Eye (tissue), 1 donor: Measurements from ENCODE around the gene HSPB6.
"Not testable (repeated sequence)": the region's sequence is repeated elsewhere in the genome, so short reads cannot be mapped to it uniquely, and the experiment has no call there.

Experiments used
- DNase-seq: peaks from one replicate; pipeline ENCODE4 v3.0.0-alpha.2; 2015

The HSPB6 gene

DNA sequence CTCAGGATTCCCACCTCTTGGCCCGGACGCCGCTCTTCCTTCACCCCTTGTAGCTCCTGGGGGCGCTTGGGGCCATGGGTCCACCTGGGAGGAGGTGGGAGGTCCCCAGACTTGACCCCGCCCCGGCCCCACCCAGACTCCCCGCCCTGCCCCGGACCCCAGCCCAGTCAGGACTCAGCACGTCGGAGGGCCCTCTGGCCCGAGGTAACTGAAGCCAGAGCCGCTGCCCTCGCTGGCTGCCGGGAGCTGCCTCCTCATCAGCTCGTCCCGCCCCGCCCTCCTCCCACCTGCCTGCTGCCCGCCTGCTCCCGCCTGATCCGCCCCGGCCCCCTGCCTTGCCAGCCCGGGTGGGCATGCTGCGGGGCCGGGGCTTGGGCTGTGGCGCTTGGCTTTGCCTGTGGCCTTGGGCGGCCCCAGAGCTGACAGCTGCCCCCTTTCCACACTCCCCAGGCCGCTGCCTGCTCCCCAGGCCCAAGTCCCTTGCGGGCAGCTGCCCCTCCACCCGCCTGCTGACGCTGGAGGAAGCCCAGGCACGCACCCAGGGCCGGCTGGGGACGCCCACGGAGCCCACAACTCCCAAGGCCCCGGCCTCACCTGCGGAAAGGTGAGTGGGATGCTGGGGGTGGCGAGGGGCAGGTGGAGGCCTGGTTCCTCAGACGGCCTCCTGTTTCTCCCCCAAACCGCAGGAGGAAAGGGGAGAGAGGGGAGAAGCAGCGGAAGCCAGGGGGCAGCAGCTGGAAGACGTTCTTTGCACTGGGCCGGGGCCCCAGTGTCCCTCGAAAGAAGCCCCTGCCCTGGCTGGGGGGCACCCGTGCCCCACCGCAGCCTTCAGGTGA is 27.9 kb upstream of the HSPB6 start:
- DNase-seq: no peak

DNA sequence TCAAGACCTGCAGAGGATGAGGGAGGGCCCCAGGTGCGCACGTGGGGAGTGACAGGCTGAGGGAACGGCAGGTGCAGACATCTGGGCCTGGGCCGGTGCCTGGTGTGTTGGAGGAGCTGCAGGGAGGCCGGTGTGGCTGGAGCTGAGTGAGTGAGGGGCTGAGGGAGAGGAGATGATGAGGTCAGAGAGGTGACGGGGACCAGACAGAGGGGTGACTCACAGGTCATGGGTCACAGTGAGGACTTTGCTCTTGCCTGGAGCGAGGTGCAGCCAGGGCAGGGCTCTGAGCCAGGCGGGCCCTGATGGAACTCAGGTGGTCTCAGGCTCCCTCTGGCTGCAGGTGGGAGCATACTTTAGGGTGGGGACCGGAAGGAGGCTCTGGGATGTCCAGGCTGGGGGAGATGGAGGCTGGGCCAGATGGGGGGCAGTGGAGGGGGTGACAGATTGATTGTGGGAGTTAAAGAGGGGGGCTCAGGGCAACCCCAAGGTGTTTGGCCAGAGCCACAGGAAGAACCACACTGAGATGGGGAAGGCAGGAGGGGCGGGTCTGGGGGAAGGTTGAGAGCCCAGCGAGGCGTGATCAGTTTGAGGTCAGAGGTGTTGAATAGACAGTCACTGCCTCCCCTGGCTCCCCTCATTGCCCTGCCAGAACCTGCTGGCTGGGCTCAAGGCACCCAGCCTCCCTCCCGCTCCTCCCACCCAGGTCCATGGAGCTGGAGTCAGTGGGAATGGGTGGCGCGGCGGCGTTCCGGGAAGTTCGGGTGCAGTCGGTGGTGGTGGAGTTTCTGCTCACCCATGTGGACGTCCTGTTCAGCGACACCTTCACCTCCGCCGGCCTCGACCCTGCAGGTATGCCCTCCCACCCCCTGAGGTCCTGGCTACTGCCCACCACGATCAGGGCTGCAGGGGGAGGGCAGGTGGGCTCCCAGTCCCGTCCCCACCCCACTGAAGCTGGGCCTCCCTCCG is 26.9 kb upstream of the HSPB6 start:
- DNase-seq: no peak

DNA sequence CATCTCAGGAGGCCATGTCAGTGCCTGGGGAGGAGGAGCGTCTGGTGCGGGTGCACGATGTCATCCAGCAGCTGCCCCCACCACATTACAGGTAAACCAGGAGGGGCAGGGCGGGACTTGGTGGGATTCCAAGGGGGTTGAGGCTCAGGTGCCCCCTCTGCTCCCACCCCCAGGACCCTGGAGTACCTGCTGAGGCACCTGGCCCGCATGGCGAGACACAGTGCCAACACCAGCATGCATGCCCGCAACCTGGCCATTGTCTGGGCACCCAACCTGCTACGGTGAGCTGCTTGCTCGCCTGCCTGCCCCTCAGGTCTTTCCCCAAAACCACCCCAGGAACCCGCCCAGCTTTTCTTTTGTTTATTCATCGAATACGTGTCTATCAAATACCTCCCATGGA is 25.8 kb upstream of the HSPB6 start:
- DNase-seq: no peak

DNA sequence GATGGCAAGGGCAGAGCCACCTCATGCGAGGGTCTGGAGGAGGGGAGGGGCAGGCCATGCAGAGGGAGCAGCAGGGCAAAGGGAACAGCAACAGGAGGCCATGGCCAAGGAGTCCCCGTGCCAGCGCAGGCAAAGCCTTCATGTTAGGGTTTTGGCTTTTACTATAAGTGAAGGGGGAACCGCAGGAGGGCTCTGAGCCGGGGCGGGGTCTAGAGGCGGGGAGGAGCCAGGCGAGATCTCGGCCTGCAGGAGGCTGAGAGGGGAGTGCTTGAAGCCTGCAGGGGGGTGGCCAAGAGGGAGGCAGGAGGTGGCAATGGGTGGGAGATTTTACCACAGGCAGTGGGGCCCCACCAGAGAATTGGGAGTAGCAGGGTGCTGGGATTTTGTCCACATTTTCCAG is 24.8 kb upstream of the HSPB6 start:
- DNase-seq: no peak

DNA sequence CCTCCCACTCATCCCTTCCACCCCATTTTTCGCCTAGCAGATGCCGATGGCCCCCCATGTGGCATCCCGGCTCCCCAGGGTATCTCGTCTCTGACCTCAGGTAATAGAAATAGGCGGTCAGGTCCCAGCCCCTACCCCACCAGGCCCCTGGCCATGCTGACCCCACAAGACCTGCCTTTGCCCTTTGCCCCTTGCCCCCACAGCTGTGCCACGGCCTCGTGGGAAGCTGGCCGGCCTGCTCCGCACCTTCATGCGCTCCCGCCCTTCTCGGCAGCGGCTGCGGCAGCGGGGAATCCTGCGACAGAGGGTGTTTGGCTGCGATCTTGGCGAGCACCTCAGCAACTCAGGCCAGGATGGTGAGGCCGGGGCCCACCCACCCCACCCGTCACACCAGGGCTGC is 23.9 kb upstream of the HSPB6 start:
- no peak for DNase-seq

DNA sequence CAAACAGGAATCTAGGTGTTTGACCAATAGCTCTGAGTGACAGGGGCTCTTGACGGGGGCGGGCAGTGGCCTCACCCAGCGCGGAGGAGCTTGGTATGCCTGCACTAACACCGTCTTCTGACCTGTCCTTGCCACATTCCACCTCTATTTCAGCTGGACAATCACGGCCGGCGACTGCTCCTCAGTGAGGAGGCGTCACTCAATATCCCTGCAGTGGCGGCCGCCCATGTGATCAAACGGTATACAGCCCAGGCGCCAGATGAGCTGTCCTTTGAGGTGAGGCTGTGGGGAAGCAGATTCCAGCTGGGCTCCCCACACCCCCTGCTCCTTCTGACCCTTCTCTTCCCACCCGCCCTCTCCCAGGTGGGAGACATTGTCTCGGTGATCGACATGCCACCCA is 23.2 kb upstream of the HSPB6 start:
- DNase-seq: no peak

DNA sequence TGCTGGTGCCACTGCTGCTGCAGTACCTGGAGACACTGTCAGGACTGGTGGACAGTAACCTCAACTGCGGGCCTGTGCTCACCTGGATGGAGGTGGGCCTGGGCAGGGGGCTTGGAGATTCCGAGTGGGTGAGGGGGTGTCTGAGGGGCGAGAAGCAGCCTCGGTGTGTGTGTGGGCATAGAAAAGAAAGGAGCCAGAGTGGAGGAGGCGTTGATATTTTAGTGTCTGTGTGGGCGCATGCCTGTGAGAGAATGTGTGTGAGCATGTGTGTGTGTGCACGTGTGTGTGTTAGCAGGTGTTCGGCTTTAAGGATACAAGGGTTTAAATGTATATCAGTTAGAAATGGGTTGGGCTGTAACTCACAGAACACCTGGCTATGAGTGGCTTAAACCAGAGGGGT is 22.2 kb upstream of the HSPB6 start:
- DNase-seq: no peak

DNA sequence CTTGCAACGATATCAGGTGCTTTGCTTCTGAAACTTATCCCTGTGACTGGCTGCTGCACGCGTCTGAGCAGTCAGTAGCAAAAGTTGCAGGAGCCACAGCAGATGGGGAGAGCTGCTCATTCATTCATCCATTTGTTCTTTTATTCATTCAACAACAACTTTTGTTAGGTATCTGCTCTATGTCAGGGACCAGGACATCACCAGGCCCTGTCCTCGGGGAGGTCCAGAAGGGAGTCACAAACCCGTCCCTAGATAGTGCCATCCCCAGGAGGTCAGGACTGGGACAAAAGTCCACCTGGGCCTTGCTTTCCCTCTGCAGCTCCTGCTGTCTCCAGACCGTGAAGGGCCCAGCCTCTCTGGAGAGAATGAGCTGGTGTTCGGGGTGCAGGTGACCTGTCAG is 21.1 kb upstream of the HSPB6 start:
- no peak for DNase-seq

DNA sequence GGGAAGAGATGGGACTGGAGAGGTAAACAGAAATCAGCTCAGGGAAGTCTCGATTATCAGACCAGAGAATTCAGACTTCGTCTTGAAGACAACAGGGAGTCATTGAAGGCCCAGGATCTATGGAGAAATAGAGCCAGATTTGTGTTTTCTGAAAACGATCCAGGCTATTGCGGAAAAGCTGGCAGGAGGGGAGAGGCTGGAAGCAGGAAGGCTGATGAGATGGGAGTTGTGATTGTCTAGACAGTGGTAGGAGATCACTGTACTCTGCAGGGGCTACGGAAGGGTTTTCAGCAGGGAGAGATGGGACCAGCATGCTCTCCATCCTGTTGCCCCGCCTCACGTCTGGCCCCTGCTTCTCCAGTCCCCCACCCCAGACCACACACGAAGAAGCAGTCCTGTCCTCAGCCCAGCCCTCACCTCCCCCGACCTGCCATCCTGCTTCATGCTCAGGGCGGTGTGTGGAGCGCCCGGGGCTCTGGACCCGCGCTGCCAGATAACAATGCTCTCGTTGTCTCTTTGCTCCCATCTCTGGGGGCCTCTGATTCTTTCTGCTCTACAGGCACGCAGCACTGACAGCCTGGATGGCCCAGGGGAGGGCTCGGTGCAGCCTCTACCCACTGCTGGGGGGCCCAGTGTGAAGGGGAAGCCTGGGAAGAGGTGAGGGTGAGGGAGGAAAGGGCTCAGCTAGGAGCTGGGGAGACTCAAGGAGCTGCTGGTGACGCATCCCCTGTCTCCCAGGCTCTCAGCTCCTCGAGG is 20.4 kb upstream of the HSPB6 start:
- DNase-seq: peak; percentile 85

DNA sequence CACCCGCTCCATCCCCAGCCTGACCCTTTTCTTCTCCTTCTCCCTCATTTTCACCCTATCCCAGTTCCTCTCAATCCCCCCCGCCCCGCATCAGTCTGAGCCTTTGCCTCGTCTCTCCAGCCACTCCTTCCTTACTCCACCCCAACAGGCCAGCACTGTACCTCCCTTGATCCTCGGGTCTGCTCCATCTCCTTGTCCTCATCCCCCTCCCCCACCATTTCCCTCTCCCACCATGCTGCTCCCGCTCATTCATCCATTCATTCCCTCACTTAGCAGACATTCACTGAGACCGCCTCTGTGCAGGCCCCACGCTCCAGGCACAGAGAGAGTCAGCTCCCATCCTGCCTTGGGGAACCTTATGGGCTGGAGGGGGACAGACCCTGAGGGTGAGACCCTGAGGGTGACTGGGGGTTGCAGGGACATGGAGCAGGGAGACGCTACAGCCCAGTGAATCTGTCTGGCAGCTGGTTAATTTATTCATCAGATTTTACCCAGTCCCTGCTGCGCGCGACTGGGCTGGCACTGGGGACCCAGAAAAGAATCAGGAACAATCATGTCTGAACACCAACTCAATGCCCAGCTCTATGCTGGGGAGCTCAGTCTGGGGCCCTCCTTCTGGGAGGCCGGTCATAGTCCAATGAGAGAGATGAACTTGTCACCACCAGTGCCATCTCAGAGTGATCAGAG is 19.4 kb upstream of the HSPB6 start:
- DNase-seq: peak; percentile 72

DNA sequence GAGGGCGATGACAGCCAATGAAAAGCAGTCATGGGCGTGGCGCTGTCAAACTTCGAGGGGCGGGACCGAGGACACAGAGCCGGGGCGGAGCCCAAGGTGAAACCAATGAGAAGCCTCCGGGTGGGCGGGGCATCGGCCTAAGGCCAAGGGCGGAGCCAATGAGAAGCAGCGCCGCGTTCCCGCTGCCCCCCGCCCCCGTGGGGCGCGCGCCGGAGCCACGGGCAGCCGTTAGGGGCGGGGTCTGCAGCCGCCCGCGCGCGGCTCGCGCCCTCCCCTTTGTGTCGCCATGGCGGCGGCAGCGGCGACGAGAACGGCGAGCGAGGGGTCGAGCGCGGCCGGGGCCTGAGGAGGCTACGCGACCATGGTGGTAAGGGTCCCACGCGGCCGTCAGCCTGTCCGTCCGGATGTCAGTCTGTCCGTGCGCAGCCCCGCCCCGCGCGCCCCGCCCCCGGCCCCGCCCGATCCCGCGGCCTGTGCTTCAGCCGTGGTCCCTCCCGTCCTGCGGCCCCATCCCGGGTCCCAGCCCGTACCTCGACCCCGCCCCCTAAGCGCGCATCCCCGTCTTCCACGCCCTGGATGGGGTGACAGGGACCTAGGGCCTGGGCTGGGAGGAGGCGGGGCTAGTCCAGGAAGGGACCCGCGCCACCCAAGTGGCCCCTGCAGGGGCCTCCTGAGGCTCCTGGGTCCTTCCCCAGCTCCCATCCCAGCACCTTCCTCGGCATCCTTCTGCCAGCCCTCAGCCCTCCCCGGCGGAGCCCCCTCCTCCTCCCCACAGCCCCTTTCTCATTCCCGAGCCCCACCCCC is 18.7 kb upstream of the HSPB6 start, which contains the start of gene ARHGAP33:
TSS of gene ARHGAP33 (plus strand) at position 267 of the 804 bp plus-strand sequence. CDS start at position 362, 95 bp downstream.
- peak; percentile 100 for DNase-seq

DNA sequence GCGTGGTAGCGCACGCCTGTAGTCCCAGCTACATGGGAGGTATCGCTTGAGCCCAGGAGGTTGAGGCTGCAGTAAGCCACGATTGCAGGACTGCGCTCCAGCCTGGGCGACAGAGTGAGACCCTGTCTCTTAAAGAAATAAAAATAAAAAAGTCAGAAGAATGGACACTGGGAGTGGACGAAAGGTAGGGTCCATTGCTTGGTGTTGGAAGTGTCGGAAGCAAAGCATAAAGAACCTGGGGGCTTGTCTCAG is 18.1 kb upstream of the HSPB6 start:
- DNase-seq: no peak

DNA sequence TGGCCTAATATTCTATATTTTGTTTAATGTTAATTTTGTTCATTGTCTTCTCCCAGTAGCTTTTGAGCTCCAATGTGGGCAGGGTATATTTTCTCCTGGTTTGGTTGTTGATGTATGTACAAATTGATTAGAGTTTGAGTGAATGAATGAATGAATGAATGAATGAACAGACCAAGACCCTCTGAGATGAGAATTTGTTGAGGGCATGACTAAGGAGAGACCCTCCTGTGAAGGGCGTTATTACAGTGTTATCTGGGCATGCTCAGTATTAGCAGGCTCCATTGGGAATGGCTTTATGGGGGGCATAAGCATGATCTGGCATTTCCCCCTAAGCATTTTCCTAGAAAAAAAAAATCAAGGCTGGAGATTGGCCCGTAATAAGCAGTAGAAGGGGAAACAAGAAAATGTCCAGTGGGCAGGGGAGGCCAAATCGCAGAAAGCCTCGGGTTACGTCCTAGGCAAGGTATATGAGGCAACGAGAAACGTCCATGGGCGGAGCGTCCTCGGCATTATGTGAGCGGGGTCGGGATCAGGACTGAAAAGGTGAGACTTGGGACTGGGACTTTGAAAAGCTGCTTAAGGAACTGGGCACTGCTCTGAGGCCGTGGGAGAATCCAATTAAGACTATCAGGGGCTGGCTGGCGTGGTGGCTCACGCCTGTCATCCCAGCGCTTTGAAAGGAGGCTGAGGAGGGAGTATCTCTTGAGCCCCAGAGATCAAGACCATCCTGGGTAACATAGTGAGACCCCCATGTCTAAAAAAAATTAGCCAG is 17.6 kb upstream of the HSPB6 start:
- DNase-seq: no peak

DNA sequence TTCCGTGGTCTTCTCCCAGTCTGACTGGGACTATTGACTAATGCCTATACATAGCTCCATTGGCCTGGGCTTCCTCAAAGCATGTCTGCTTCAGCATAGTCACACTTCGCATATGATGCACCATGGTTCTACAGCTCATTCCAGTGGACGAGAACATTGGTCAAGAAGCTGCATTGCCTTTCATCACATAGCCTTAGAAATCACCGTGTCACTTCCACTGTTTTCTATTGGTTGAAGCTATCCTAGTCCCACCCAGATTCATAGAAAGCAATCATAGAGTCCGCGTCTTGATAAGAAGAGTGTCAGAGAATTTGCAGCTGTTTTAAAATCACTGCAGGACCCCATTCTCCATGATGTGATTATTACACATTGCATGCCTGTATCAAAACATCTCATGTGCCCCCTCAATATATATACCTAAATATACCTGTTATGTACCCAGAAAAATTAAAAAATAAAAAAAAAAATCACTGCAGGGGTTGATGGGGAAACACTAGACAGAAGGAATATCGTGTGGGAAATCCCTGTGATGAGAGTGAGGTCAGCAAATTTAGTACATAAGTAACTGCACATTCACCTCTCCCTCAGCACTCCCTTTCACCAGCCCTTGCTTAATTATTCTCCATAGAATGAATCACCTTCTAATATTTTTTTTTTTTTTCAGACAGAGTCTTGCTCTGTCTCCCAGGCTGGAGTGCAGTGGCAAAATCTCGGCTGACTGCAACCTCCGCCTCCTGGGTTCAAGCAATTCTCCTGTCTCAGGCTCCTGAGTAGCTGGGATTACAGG is 16.4 kb upstream of the HSPB6 start:
- no peak for DNase-seq

DNA sequence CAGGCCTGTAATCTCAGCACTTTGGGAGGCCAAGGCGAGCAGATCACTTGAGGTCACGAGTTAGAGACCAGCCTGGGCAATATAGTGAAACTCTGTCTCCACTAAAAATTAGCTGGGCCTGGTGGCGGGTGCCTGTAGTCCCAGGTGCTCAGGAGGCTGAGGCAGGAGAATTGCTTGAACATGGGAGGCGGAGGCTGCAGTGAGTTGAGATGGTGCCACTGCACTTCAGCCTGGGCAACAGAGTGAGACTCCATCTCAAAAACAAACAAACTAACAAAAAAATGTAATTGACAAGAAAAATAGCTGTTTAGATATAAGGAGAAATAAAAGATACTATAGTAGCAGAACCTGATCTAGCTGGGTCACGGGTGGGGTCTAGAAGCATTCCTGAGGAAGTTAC is 15.5 kb upstream of the HSPB6 start:
- not testable (repeated sequence) for DNase-seq

DNA sequence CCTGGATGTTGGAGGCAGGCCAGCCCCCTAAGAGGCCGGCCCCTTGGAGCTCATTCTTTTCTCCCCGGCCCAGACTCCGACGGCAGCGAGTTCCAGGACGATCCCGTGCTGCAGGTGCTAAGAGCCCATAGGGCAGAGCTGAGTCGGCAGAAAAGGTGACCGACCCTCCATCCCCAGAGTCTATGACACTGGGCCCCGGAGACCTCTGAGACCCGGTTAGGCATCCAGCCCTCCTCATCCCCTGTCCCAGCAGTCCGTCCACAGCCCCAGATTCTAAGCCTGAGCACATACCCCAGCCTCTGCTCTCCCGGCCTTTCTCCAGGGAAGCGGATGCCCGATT is 11.2 kb upstream of the HSPB6 start:
- DNase-seq: no peak

DNA sequence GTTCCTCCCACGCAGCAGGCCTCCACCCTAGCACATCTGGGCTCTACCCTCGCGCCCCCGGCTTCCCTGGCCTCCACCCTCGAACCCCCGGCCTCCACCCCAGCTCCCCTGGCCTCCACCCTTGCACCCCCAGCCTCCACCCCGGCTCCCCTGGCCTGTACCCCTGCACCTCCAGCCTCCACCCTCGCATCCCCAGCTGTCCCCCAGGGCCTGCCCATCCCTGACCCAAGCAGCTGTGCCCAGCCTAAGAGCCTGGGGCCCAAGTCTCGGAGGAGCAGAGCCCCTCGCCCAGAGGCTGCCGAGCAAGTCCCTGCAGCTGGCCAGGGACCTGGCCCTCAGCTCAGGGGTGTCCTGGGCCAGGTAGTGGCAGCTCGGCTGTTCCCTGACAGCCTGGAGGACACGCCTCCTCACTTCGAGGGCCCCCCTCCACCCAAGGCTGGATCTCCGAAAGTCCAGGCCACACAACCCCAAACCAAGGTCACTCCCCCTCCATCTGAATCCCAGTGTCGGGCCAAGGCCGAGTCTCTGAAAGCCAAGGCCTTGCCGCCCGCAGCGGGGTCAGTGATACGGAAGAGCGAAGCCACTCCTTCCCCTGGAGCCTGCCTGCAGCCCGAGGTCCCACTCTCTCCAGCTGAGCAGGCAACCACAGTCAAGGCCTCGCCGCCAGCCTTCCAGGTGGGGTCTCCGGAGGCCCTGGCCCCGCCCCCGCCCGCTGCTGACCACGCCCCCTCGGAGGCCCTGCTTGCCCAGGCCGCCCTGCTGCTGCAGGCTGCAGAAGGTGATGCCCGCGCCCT is 10.7 kb upstream of the HSPB6 start:
- peak; percentile 75 for DNase-seq

DNA sequence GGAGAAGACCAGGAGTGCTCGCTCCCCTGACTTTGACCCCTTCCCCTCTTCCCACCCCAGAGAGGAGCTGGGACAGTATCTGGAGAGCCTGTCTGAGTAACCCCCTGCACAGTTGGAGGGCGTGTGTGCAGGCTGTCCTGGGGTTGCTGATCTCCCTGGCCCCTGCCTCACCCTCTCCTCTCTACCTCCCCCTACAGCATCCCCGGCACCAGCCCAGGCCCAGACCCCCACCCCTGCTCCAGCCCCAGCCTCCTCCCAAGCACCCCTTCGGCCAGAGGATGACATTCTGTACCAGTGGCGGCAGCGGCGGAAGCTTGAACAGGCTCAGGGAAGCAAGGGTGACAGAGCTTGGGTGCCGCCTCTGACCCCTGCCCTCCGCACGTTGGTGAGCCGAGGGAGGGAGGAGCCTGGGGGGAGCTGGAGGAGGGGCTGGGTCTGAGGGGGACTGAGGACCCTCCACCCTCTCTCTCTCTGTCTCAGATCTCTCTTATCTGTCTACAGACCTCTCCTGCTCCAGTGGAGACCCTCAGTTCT is 9.8 kb upstream of the HSPB6 start:
- no peak for DNase-seq
